GM12865 (cell line): ENCODE results near the gene ZPLD1.

Experiments
- DNase-seq: peaks from one replicate; pipeline ENCODE4 v3.0.0; 2010; ENCODE audit warnings: low read depth
- H3K4me3 ChIP-seq: 2 replicates; pipeline ENCODE4 v1.5.1; 2011; ENCODE audit warnings: mild to moderate bottlenecking, low read depth, low read length, control low read depth
- CTCF ChIP-seq: IDR thresholded peaks from 2 replicates; pipeline ENCODE4 v1.5.1; 2011; ENCODE audit warnings: low read length, control low read depth, low read depth, inconsistent platforms; ENCODE audit not compliant: insufficient read depth; ENCODE audit errors: missing control alignments

Gene ZPLD1

DNA sequence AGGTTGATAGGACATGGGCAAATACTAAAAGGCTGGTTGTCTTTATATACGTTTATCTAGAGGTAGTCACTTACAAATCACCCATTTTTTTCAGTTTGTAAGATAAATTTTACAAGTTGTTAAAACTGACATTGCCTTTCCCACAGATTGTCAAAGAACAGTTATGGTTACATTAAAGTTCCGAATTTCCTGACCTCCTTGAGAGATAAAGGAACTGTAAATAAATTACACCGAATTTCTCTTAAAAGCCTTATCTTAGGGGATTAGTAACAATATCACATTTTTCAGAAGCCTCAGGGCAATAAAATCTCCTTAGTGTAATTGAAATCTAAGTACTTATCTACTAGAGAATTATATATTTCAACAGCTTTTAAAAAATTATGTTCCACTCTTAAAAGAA is 49.5 kb downstream of the ZPLD1 start:
- no peak for TF ChIP-seq CTCF
- H3K4me3 ChIP-seq, result no peak overlapping the region
- DNase-seq, result no peak

GRCh38 chr3:102485701-102486100 is 50.9 kb downstream of the ZPLD1 start:
- TF ChIP-seq CTCF, result no peak
- no peak for DNase-seq
- no peak overlapping the region for H3K4me3 ChIP-seq

DNA sequence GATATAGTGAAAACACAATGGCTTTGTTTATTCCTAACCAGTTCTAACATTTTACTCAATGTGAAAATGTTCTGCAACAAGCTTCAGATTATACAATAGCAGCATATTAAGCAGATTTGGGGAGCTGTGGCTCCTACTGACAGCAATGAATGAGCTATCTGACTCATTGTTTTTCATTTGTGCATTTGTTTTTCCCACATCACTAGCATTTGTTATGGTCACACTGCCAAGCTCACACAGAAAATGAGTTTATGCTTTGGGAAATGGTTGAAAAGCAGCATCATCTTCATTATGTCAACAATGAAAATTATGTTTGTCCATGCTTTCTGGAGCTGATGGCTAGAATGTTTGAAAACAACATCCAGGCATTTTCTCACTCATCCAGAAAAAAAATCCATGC is 53.5 kb downstream of the ZPLD1 start:
- no peak for DNase-seq
- H3K4me3 ChIP-seq, result no peak overlapping the region
- TF ChIP-seq CTCF, result no peak

GRCh38 chr3:102492300-102492699 is 57.5 kb downstream of the ZPLD1 start:
- H3K4me3 ChIP-seq, result no peak overlapping the region
- no peak for DNase-seq
- no peak for TF ChIP-seq CTCF

GRCh38 chr3:102497571-102497970 is 62.8 kb downstream of the ZPLD1 start:
- TF ChIP-seq CTCF, result no peak
- no peak for DNase-seq
- H3K4me3 ChIP-seq, result no peak overlapping the region

GRCh38 chr3:102505542-102505941 is 70.7 kb downstream of the ZPLD1 start:
- TF ChIP-seq CTCF, result no peak

DNA sequence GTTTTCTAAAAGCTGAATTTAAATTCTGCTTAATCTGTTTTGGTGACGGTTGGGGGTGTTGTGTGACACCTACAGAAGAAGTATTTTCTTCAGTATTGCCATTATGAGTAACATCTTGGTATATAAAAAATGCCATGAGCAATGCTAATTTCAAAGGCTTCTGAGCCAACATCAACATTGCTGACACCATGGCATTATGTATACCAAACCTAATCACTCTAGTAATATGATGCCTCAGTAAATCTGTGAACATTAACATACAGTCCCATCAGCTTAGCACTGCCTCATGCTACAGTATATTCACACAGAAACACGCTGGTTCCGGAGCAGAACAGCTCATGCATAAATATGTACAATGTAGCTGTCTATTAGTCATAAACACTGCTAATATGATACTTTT is 75.8 kb downstream of the ZPLD1 start:
- no peak for DNase-seq
- no peak for TF ChIP-seq CTCF
- no peak overlapping the region for H3K4me3 ChIP-seq

More at GRCh38 chr3:102505542-102505941, 70.7 kb downstream of the ZPLD1 start:
- H3K4me3 ChIP-seq, result no peak overlapping the region
- DNase-seq, result no peak
